HuH-7.5 (cell line): ENCODE data around the gene CDR2L.

Source experiments
- DNase-seq: peaks from one replicate; pipeline ENCODE4 v3.0.0; 2011; ENCODE audit warnings: low spot score

The CDR2L gene

GRCh38 chr17:74987418-74987908 is at the start of gene CDR2L:
Gene CDR2L, plus strand, starts transcription at chr17:74987632. Its CDS starts 412 bp downstream, at chr17:74988044.
- DNase-seq, result peak; percentile 87

DNA sequence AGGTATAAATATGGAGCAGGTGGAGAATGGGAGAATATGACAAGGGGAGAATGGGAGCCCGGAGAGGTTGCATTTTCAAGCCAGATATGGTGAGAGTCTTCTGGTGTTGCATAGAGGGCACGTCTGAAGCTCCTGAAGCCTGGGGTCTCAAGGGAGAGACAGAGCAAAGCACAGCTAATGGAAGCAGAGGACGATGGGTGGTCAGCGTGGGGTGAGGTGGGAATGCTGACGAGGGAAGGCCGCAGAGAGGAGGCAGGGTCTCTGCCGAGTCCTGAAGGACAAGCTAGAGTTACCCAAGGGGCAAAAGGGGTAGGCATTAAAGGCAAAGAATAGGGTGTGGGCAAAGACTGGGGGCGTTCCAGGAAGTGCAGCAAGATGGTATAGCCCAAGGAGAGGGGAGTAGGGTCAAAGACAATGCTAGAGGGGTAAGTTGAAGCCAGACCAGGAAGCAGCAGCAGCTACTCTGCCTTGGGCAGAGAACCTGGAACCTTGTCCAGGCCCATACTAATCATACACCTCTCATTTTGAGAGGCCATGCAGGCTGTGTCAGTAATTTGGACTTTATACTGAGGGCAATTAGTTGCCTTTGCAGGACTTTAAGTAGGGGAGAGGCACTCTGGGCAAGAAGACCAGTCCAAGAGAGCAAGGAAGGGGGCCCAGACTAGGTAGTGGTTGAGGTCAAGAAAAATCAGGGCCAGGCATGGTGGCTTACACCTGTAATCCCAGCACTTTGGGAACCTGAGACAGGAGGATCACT is 49.1 kb upstream of the CDR2L start:
- no peak for DNase-seq

- no peak for DNase-seq
These were observed 47.9 kb upstream of the CDR2L start for GRCh38 chr17:74939534-74939933.

DNA sequence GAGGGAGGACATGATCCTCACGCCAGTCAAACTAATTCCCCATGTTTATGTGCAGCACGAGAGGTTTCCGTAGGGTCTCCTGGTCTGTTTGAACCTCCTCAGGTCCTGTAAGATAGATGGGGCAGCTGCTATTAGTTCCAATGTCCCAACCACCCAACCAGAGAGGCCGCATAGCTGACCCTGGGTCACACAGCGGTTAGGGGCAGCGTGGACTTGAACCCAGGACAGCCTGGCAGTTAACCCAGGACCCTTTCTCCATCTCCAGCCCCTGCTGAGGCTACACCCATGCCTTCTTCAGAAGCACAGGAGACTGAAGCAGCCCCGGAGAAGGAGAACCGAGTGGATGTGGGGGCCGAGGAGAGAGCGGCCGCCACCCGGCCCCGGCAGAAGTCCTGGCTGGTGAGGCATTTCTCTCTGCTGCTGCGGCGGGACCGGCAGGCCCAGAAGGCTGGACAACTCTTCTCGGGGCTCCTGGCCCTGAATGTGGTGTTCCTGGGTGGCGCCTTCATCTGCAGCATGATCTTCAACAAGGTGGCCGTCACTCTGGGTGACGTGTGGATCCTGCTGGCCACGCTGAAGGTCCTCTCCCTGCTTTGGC is 46.2 kb upstream of the CDR2L start:
- no peak for DNase-seq

DNA sequence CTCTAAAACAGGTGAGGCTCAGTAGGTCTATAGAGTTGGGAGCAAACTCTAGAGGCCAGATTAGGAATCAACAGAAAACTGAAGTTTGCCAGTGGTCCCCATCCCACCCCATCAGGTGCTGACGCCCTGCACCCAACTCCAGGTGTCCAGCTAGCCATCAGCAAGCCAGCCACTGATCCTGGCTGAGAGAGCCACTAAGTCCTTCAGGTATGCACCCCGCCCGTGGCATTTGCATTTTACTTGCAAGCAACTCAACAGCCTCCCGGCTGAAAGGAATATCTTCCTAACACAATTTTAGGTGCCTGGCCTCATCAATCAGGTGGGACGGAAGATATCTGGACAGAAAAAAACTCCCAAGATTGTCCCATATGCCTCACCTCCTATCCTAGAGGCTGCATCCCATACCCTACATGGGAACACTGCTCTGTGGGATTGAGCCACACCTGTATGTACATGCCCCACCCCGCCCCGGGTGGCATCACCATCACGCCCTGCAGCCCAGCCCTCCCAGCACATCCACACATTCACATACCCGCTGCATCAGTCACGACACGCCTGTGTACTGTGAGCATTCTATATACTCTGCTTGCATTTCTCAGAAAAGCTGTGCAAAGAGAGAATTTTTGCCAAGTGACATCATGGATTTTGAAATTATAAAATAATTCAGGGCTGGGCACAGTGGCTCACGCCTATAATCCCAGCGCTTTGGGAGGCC is 43.5 kb upstream of the CDR2L start:
- no peak for DNase-seq

DNA sequence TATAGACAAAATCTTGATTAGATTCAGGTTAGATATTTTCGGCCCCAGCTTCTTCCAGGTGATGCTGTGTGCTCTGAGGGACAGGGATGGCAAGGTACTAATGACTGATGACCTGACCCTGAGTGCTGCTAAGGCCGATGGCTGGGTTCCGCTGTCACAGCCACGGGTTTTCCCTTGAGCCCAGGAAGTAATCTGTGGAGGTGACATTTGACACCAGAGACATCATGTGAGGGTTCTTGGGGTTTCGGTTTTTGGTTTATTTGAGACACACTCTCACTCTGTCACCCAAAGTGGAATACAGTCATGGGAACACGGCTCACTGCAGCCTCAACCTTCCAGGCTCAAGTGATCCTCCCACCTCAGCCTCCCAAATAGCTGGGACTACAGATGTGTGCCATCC is 41.9 kb upstream of the CDR2L start:
- DNase-seq, result no peak

GRCh38 chr17:74946641-74947040 is 40.8 kb upstream of the CDR2L start:
- DNase-seq, result no peak

GRCh38 chr17:74947041-74947754 is 40.2 kb upstream of the CDR2L start:
- no peak for DNase-seq

GRCh38 chr17:74949455-74950115 is 37.8 kb upstream of the CDR2L start:
- DNase-seq, result no peak

DNA sequence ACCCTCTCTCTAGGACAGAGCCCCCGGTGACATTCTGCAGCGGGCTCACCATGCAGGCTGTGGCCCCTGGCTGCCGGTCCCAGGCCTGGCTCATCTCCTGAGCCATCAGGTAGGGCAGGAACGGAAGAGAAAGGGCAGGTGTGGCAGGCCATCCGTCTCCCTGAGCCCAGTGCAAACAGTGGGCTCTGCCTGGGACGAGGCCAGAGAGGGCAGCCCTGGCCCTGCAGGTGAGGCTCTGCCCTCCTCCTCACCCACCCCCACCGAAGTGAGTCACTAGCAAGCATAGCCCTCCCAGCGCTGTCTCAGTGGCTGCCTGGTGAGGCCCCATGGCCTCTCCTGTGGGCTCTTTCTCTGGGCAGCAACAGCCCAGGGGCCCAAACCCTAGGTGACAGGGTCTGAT is 37.2 kb upstream of the CDR2L start:
- no peak for DNase-seq

DNA sequence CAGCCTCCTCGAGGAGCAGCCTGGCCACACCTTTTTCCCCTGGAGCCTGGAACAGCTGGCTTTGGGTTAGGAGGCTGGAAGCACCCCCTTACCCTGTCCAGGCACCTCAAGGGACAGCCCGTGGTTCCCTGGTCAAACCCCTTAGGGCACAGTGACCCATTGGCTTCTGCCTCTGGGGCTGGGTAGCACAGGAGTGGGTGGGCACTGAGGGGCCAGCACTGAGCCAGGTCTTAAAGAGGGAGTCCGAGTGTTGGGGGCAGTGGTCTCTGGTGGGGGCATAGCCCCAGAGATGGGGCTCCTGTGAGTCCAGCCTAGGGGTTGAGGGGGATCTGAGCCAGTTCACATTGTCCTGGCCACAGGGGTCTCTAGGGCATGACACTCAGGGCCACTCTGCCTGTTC is 36.4 kb upstream of the CDR2L start:
- DNase-seq, result no peak

DNA sequence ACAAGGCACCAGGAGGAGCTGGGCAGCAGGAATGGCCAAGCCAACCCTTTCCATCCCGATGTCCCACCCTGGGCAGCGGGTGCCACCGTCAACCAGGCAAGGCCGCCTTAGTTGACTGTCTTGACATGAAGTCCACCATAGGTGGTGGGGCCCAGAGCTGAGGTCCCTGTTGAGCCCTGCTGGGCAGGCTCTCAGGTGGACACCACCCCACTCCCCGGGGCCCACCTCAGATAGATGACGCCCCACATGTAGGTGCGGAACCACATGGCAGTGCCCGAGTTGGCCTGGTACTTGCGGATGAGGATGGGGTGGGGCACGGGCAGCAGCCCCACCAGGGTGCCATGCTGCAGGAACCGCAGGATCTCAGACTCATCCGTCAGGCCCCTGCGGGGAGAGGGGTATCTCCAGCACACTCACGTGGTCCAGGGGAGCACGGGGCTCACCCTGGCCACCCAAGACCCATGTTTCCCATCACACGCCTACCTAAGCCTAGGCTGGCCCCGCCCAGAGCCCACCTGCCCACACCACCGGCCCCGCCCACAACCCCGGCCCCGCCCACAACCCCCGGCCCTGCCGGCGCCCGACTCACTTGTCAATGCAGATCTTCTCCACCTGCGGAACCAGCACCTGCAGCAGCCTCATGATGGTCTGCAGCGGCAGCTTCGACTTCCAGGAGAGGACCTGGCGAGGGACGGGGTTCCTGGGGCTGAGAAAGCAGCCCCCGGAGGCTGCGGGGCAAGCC is 35.6 kb upstream of the CDR2L start:
- DNase-seq, result no peak

- no peak for DNase-seq
These were observed 34.9 kb upstream of the CDR2L start for GRCh38 chr17:74952431-74953133.

DNA sequence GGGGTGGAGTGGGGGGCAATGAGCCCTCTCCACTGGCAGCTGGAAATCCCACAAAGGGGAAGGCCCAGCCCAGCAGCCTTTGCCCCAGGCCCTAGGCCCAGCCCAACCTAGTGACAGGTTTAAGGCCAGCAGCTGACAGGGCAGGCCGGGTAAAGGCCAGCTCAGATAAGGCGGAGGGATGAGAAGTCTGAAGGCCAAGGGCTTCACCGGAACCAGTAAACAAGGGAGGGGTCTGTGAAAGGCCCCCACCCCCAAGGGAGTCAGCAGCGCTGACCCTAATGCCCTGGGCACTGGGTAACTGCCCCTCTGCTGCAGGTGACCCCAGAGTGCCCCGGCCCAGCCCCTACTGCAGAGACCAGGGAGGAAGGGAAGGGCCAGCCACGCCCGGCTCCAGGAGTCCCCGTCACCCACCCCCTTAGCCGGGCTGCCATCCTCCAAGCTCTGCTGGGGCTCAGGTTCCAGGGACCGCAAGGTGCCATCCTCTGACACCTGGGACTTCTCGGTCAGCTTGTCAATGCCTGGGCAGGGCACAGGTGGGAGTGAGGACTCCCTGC is 34.2 kb upstream of the CDR2L start:
- DNase-seq, result no peak

- DNase-seq, result no peak
These were observed 33.3 kb upstream of the CDR2L start for GRCh38 chr17:74954115-74954514.

GRCh38 chr17:74954665-74955421 is 32.6 kb upstream of the CDR2L start:
- DNase-seq, result no peak

- DNase-seq, result no peak
These were observed 31.3 kb upstream of the CDR2L start for GRCh38 chr17:74956093-74956492.

- DNase-seq, result peak; percentile 89
These were observed 29.3 kb upstream of the CDR2L start for GRCh38 chr17:74957935-74958740.
